Fibroblast of upper back skin (primary cell): ENCODE results near the gene PPIF.
A peak's percentile ranks its signal among the peaks of the same experiment; 100 is the strongest.
"Not testable (repeated sequence)": the region's sequence is repeated elsewhere in the genome, so short reads cannot be mapped to it uniquely, and the experiment has no call there.

Experiments used
- DNase-seq: peaks from one replicate; pipeline ENCODE4 v3.0.0-alpha.2; 2013

Gene PPIF

DNA sequence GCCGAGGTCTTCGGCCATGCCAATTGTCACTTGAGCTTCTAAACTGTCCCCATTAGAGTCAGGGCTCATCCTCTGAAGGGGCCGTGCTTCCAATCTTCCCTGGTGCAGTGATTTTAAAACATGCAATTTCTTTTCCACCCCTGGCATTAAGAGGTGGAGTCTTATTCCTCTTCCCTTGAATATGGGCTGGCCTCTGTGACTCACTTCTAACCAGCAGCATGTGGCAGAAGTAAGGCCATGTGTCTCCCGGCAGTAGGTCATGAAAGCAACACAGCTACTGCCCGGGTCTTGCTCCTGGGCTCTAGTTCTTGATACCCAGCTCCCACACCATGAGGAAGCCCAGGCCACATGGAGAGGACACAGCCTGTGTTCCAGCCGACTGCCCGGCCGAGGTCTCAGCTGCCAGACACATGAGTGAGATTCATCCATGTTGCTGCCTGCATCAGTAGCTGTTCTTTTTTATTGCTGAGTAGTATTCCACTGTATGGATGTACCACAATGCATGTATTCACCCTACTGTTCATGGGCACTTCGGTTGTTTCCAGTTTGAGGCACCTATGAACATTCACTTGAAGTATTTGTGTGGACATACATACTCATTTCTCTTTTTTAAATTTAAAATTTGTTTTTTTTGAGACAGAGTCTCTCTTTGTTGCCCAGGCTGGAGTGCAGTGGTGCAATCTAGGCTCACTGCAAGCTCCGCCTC, 14.5 kb upstream of the PPIF start:
- DNase-seq: not testable (repeated sequence)

DNA sequence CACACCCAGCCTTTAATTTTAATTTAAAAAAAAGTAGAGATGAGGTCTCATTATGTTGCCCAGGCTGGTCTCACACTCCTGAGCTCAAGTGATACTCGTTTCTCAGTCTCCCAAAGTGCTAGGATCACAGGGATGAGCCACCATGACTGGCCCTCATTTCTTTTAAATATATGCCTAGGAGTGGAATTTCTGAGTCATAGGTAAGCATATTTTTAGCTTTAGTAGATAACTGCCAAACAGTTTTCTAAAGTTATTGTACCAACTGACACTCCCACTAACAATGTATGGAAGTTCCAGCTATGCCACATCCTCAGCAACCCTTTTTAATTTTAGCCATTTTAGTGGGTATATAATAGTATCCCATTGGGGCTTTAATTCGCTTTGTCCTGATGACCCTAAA, 13.8 kb upstream of the PPIF start:
- DNase-seq: peak; percentile 73

DNA sequence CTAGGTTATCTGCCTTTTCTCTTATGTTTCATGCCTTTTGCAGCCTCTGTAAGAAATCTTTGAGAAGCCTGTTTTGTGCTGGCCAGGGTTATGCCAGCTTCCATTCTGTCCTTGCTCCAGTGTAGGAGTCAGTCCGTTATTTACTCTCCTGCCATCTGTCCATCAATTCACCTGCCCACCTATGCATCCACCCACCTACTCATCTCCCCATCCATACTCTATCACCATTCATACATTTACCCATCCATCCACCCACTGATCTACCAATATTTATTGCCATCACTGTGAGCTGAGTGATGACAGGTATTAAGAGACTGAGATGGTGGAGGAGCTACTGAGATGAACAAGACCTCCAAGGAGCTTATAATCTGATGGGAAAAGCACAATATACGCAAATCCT, 12.7 kb upstream of the PPIF start:
- DNase-seq: no peak

DNA sequence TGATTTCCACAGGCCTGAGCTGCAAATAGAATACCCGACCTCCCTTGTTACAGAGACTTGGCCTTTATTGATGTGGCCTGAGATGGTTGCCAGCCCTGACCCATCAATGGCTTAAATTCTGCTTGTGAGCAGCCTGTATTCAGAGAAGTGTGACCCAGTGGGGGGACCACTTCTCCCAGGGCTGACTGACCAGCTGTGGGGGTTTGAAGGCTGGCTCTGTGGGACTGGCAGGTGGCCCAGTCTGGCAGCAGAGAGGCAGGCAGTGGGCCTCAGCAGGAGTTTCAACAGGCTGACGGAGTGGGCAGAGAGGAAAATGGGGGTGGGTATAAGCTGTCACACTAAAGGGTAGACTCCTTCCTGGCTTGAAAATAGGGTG, 12.2 kb upstream of the PPIF start:
- no peak for DNase-seq

DNA sequence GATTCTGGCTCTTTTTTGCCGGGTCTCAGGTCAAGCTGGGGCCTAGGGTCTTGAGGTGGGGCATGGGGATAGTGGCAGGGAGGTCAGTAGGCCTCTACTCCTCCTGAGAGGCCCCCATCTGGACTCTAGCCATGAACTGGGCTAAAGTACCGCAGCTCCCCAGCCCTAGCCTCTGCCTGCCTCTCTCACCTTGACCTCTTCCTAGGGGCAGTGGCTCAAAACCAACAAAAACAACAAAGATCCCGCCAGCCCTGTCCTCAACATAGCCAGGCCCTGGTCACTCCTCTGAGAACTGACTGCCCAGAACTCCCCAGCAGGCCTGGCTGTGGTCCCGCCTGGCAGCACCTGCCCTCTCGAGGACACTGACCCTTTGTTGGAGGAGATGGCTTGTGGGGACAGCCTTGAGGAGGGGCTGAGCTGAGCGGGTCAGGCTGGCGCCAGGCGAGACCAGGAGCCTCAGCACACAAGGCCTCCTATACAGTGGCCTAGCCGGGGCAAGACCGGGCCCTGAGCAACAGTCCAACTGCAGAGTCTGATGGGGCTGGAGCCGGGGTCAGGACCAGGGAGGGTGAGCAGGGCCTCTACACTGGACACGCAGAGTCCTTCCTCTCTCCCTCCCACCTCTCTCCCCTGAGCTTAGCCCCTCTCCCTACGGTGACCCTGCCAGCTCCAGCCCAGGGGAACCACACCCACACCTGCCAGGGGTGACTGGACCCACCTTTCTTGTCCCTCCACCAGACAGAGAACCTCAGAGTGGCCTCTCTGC, 11.6 kb upstream of the PPIF start:
- no peak for DNase-seq

DNA sequence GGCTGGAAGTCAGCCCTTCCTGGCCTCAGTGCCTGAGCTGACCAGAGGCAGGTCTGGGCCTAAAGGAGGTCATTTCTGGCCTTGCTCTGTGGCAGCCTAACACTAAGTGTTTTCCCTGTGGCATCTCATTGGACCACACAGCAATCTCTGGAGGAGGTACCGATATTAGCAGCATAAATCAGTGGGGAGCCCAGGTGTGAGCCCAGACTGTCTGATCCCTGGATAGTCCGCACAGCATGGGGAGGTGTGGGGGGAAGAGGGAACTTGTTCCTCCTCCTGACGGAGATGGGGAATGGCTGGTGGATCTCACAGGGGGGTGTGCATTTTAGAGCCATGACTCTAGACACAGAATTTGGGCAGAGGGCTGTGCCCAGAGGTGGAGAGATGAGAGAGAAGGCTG, 11.0 kb upstream of the PPIF start:
- DNase-seq: no peak

DNA sequence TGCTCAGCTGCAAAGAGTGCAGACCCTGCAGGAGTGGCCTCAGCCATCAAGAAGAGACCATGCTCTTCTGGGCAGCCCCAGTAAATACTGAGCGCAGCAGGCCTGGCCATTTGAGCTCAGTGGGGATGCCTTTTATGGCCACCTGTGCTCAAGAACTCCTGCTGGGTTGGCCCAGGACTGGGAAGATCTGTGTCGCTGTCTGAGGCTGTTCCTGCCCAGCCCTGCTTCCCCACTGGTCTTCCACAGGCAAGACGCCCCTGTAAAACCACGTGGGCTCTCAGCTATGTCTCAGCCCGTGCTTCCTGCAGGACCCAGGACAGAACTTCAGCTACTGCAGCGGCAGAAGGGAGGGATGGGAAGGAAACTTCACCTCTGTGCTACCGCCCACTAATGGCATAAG, 10.5 kb upstream of the PPIF start:
- peak; percentile 30 for DNase-seq

DNA sequence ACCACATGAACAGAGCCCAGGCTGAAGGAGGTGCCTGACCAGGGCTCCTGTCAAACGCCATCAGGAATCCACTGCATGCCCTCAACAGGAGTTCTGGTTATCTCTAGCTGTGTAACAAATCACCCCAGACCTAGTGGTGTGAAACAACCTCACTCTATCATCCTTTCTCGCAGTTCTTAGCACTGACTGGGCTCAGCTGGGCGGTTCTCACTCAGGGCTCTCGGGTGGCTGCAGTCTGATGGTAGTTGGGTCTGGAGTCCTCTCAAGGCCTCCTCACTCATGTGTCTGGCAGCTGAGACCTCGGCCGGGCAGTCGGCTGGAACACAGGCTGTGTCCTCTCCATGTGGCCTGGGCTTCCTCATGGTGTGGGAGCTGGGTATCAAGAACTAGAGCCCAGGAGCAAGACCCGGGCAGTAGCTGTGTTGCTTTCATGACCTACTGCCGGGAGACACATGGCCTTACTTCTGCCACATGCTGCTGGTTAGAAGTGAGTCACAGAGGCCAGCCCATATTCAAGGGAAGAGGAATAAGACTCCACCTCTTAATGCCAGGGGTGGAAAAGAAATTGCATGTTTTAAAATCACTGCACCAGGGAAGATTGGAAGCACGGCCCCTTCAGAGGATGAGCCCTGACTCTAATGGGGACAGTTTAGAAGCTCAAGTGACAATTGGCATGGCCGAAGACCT, 9.3 kb upstream of the PPIF start:
- DNase-seq: not testable (repeated sequence)

DNA sequence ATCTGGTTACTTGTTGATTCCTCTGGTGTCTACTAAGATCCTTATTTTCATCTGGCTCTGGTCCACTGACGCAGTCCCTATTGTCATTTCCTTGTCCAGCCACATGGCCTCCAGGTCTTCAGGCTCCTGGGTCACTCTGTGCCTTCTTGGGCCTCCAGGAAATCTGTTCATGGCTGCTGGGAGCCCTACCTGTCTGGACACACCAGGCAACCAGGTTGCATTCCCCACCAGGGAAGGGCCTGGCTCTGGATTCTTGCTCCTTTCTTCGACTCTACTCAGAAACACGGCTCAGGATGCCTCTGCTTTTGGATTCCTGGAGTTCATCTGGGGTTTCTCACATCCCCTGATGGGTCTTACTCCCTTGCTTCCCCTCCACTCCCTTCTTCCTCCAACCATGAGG, 8.0 kb upstream of the PPIF start:
- DNase-seq: no peak

DNA sequence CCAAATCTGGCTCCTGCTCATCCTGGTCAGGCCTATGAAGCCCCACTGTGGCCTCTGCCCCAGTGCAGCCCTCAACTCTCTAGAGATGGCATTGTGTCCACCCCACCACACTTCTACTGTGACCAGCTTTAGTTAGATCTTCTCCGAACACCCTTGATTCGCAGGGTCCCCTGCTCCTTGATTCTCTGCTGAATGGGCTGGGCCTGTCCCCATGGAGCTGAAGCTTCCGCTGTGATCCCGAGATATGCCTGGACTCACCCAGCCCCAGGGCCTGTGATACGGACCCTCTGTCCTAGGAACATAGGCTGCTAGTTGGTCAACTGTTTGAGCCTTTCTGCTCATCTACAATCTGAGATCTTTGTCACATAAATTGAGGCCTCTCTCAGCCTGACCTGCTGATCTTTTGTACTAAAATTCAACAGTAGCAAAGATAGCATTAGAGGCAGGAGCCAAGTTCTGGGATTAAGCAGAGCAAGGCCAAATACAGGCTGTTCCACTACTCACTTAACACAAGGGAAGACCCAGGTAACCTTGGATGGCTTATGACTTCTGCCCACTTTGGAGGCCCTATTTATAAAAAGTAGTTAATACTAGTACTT, 6.5 kb upstream of the PPIF start:
- DNase-seq: no peak

DNA sequence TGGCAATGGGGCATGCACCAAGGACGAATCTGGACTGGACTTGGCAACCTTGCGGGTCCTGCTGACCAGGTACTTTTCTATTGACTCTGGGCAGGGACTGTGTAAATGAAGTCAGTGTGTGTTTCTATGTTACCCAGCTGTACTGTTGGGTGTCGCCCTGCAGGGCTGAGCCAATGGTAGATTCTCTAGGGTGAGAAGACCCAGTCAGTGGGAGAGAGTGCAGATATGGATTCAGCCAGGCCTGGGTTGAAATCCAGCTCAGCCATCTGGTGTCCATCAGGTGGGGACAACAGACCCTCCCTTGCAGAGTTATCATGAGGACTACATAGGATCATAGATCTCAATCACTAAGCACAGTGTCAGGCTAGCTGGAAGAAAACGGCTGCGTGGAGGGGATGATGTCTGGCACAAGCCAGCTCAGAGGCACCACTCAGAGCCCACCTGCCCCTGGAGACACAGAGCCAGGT, 4.9 kb upstream of the PPIF start:
- DNase-seq: no peak

DNA sequence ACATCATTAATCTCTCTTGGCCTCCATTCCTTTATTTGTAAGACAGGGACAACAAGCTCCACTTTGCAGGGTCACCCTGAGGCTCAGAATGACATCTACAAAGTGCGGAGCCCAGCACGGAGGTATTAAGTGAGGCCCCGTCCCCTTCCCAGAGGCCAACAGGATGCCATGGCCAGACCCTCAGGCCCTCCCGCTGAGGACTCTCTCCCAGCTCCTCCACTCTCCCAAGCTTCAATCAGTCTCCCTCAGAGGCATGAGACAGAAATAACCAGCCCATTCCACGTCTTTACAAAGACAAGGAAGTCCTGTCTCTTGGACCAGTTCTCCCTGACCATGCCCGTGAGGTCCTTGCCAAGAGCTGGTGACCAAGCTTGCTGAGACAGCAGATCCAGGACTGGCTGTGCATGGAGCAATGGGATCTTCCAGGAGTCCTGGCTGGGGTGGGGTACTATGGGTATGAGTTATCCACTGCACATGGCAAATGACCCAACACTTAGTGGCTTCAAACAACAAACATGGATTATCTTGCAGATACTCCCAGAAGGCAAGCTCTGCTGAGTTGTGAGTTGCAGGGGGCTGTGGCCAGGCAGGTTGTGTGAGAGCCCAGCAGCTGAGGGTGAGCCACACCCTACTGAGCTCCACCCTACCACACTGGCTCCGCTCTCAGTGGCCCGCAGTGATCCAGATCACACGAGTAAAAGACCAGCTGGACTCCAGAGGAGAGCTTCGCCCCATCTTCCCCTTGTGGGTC, 4.3 kb upstream of the PPIF start:
- no peak for DNase-seq

DNA sequence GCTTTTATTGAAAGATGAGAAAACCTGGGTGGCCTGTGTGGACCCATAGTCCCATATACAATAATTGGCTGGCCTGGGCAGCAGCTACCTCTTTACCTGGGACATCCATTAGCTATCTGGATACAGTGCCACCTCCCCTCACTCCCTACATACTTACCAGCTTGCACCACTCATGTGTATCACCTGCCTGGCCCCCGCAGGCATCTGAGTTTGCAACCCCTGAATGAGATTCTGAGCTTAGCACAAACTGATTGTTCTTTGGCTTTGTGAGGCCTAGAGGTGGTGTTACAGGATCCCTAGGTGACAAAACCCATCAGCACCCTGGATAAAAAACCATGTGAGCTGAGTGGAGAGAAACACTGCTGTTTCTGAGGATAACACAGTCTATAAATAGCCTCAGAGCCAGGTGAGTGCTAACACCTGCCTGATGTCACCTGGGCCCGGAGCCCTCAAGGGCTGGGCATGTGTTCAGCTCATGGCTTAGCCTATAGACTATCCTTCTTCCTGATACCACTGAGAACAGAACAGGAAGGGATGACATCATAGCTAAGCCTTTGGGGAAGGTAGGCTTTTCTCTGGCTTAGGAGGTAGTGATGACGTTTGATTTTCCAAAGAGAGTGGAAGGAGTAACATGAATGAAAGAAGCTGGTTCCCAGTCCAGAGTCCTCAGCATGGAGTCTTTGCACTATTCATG, 2.6 kb upstream of the PPIF start:
- no peak for DNase-seq

DNA sequence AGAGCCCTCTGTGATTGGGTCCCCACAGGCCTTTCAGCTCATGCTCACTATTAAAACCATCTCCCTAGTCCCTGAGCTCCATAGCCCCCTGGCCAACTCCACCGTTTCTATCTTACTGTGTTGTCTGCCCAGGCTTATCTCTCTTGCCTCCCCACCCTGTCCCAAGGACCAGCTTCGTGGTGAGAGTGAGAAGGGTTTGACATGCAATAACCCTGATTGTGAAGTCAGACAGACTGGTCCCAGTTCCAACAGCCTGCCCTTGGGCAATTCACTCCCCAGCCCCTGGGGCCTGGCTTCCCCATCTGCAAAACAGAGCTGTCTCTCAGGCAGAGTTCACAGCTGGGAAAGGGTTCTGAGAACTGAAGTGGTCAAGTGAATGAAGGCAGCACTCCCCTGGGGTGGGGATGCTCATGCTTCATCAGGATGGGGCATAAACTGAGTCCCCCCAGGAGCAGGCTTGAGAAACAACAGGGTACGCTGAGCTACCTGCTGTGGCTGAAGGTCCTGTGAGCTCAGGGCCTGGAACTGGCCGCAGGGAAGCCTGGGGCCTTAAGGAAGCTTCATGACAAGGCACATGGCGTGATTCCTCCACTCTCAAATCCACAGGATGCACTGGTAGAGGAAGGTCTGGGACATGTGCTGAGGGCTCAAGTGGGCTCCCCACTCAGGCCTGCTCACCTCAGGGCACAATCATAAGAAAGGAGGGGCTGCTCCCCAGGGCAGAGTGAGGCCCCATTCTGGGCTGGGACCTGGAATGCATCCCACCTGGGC, 1.8 kb upstream of the PPIF start:
- DNase-seq: no peak

DNA sequence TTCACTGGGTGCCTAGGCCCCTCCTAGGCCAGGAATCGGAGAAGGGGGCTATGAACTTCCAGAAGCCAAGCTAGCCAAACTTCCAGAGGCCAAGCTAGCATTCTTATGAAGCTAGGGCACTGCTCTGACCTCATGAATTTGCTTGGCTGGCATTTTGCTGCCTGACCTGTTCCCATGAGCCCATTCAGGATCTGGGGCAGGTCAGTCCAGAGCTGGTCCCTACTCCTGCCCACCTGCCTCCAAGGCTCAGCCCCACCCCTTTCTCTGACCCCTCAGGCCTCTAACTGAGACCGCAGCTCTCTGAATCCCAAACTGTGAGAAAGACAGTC, 1.3 kb upstream of the PPIF start:
- DNase-seq: no peak

DNA sequence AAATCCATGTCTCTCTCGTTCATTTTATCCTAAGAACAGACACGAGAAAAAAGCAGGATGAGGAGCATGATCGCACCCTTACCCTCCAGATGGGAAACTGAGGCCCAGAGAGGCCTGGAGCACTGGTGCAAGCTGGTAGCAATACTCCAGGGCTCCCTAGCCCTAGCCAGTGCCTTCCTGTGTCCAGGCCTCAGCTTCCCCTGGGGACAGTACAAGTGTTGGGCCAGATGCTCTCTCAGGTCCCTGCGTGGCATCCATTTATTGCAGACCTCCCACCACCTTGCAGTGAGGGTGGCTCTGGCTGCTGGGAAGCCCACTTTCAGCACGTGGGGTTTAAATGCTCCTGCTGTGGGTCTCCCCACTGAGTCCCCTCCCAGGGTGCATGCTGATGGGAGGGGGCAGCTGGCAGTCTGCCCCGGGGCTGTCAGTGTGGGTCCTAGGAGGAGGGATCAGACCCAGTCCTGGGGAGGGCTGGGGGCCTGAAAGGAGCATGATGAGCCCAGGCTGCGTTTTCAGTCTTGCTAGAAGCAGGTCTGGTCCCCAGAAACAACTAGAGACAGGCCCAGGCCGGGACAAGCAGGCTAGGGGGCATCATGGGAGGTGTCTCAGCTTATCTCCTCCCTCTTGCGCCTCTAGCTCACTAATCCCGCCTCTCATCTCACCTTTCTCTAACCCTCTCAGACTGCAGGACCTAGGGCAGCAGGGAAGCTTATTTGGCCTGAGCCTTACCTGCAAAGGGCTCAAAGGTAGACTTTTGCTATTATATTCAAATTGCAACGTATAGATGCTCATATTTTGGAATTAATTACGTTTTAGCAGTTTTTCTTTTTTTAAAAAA, 662 bp upstream of the PPIF start:
- DNase-seq: no peak

DNA sequence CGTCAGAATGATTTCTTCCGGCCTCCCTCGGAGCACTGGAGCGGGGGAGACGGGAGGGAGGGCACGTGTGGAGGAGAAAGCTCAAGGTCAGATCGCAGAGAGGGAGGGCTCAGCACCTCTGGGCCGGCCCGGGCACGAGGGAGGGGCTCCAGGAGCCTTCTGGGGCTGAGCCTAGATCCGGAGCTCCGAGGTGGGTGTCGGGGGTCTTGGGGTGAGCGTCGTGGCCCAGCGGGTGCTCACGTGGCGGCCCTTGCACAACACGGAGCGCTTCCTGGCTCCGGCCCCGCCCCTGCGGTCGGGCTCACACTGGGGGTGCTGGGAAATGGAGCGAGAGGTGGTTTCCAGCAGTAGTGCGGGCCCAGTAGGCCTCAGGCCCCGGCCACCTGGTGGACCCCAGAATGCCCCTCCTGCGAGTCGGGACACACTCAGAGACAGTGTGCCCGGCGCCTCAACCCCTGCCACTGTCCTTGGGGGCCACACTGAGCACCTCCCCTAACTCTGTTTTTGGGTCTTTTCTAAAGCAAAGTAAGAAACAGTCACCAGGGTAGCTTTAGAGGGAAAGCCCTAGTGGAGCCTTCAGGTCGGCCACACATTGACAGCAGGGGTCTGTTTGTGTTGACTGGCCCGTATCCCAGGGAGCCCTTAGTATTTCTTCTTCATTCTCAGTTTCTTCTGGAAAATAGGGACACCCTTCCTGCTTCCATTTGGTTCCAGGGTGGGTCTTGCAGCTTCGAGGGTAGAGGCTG, 798 bp downstream of the PPIF start:
- peak; percentile 66 for DNase-seq

DNA sequence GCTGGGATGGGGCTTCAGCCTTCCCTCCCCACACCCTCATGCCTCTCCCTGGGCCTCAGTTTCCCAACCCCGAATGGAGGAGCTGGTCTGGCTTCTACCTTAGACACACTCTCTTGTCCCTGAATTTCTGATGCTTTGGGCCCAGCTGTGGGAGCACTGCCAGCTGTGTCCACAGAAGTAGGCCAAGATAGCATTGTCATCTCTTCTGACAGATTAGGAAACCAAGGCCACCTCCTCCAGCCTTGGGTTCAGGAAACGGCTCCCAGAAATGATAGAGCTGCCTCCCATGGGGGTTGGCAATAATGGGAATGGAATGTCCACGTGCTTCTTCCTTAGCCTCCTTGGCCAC, 1.3 kb downstream of the PPIF start:
- no peak for DNase-seq

DNA sequence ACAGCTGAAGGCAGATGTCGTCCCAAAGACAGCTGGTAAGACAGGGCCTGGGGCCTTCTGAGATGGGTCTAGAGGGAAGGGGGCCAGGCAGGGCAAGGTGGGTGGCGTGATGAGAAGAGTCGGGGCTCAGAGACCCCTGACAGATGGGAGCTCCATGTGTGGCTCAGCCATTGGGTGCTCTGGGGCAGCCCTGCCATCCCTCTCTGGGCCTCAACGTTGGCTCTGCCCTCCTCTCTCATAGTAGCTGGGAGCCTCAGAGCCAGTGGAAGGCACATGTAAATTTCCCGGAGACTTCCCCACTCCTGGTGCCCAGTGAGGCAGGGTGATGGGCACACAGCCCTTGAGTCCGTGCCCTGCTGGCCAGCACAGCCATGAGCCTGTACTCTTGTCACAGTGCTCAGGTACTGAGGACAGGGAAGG, 1.8 kb downstream of the PPIF start:
- no peak for DNase-seq
